PFSK-1 (cell line): ENCODE results near the gene C16orf54.

Source experiments
- POLR2AphosphoS5 ChIP-seq: IDR thresholded peaks from 2 replicates; pipeline ENCODE4 v1.6.1; 2012; ENCODE audit warnings: low read depth, mild to moderate bottlenecking, control low read depth, low read length, moderate library complexity
- TAF1 ChIP-seq: IDR thresholded peaks from 2 replicates; pipeline ENCODE4 v1.6.1; 2012; ENCODE audit warnings: low read length, control low read depth, borderline replicate concordance; ENCODE audit not compliant: insufficient read depth
- TF ChIP-seq, protein P1 (sequence below), 2 experiments: IDR thresholded peaks; 2 replicates each; pipeline versions ENCODE4 v1.6.1 to v1.8.0; 2011 to 2012; ENCODE audit warnings: low read depth in 2 of 2, low read length in 2 of 2, control low read depth in 1 of 2, inconsistent platforms in 1 of 2, mild to moderate bottlenecking in 1 of 2, moderate library complexity in 1 of 2; ENCODE audit not compliant: insufficient read depth in 1 of 2

DNA sequence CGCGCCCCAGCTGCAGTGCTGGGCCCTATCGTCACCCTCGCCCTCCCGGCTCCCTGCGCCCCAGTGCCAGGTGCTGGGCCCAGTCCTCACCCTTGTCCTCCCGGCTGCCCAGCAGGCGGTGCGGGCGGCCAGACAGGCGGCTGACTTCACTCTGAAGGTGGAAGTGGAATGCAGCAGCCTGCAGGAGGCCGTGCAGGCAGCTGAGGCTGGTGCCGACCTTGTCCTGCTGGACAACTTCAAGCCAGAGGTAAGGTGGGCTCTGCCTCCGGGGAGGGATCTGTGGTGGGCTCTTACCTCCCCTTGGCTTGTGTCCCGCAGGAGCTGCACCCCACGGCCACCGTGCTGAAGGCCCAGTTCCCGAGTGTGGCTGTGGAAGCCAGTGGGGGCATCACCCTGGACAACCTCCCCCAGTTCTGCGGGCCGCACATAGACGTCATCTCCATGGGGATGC lies 48.9 kb downstream of the C16orf54 start:
- TF ChIP-seq, protein P1, sequence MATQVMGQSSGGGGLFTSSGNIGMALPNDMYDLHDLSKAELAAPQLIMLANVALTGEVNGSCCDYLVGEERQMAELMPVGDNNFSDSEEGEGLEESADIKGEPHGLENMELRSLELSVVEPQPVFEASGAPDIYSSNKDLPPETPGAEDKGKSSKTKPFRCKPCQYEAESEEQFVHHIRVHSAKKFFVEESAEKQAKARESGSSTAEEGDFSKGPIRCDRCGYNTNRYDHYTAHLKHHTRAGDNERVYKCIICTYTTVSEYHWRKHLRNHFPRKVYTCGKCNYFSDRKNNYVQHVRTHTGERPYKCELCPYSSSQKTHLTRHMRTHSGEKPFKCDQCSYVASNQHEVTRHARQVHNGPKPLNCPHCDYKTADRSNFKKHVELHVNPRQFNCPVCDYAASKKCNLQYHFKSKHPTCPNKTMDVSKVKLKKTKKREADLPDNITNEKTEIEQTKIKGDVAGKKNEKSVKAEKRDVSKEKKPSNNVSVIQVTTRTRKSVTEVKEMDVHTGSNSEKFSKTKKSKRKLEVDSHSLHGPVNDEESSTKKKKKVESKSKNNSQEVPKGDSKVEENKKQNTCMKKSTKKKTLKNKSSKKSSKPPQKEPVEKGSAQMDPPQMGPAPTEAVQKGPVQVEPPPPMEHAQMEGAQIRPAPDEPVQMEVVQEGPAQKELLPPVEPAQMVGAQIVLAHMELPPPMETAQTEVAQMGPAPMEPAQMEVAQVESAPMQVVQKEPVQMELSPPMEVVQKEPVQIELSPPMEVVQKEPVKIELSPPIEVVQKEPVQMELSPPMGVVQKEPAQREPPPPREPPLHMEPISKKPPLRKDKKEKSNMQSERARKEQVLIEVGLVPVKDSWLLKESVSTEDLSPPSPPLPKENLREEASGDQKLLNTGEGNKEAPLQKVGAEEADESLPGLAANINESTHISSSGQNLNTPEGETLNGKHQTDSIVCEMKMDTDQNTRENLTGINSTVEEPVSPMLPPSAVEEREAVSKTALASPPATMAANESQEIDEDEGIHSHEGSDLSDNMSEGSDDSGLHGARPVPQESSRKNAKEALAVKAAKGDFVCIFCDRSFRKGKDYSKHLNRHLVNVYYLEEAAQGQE (IDR thresholded peaks at IDR 0.05; ENCODE audit: insufficient read depth in 1 of 2, low read depth in 2 of 2, low read length in 2 of 2): no peak
- TF ChIP-seq POLR2AphosphoS5: no peak
- TF ChIP-seq TAF1: no peak
